ENCODE data around the gene CAMK2A.

DNA sequence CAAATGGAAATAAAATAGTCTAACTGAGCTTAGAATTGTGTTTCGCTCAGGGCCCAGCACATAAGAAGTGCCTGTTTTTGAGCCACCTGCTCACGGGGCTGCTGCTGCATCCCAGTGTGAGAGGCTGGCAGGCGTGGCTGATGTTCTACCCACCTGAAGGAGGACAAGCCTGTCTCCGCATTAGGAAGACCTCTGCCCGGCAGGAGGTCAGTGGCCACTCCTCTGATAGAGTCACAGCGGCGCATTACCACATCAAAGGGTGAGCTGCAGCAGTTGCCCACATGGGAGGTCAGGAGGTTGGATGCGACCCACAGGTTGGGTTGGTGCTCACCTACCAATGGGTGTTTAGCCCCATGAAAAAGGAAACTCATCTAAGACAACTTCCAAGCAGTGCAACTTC, 103.4 kb downstream of the CAMK2A start:
- no peak for TF ChIP-seq CTCF (IDR thresholded peaks at IDR 0.05 in 8 of 11, conservative IDR thresholded peaks at IDR 0.05 in 3 of 11)
- no peak for TF ChIP-seq POLR2A (IDR thresholded peaks at IDR 0.05)
- no peak for TF ChIP-seq POLR2AphosphoS5 (IDR thresholded peaks at IDR 0.05)

All from spleen (tissue), 7 donors.